GM20431 (cell line): ENCODE measurements around the gene BLOC1S5.

Experiments used
- in situ Hi-C: fragments of 300-500 bp; cut with MseI, MboI; formaldehyde crosslinking; loops from one replicate; pipeline ENCODE4 v1.15.0; 2020; ENCODE audit warnings: low sequenced_read_pairs; ENCODE audit not compliant: unreplicated experiment

The BLOC1S5 gene, protein sequence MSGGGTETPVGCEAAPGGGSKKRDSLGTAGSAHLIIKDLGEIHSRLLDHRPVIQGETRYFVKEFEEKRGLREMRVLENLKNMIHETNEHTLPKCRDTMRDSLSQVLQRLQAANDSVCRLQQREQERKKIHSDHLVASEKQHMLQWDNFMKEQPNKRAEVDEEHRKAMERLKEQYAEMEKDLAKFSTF

DNA sequence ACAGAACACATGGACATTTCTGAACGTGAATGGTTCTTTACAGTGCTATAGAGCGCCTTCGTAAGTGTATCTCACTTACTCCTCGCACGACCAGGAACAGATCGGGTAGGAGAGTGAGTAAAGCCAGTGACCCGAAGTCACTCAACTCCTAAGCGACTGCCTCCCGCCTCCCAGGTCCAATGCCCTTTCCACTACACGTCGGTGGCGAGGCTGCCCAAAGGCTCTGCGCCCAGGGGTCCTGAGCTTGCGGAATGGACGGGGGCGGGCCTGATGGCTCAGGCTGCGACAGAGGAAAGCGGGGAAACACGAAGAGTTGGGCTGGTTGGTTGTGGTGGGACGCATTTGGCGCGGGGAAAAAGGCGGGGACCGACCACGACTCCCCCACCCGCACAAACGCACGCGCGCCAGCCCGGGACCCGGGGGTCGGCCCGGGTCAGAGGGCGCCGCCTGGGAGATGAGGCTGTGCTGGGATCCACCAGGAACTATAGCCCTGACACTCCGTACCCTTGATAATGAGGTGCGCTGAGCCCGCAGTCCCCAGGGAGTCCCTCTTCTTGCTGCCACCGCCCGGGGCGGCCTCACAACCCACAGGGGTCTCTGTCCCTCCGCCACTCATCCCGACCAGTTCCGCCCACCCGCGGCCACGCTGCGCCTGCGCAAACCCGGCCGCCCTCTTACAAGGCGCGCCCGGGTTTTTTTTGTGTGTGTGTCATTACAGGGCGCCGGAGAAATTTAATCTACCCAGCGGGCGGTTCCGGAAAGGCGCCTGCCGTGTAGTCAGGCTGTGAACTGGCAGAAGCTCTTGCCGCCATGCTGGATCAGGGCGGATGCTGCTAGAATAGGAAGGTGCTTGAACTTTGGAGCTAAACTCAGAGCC, at the start of gene BLOC1S5:
Gene BLOC1S5, minus strand, starts transcription at position 629 of the 877 bp plus-strand sequence. Its CDS starts 13 bp downstream, at position 616.
- in situ Hi-C loops, result no loop called here

GRCh38 chr6:8113131-8113654, 49.0 kb upstream of the BLOC1S5 start:
- in situ Hi-C loops, result no loop called here

- in situ Hi-C loops, result no loop called here
Measured at GRCh38 chr6:8110725-8111124, 46.5 kb upstream of the BLOC1S5 start.

DNA sequence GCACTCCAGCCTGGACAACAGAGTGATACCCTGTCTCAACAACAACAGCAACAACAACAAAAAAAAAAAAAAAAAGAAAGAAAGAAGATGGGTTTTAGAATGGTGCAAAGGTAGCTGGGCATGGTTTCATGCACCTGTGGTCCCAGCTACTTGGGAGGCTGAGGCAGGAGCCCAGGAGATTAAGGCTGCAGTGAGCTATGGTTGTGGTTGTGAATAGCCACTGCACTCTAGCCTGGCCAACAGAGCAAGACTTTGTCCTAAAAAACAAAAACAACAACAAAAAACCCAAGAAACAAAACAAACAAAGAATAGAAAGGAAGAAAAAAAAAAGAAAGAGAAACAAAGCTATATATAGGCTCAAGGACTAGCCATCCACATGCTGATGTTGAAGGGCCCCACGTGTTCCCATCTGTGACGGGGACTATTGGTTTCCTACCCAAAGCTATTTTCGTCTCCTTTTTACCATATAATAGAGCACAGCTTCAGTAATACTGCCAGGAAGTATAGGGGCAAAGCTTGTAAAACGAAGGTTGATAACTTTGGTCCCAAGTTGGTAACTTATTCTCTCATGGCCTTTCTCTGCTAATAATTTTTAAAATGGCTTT, 46.0 kb upstream of the BLOC1S5 start:
- in situ Hi-C loops, result no loop called here

GRCh38 chr6:8108759-8109539, 44.8 kb upstream of the BLOC1S5 start:
- in situ Hi-C loops, result no loop called here

DNA sequence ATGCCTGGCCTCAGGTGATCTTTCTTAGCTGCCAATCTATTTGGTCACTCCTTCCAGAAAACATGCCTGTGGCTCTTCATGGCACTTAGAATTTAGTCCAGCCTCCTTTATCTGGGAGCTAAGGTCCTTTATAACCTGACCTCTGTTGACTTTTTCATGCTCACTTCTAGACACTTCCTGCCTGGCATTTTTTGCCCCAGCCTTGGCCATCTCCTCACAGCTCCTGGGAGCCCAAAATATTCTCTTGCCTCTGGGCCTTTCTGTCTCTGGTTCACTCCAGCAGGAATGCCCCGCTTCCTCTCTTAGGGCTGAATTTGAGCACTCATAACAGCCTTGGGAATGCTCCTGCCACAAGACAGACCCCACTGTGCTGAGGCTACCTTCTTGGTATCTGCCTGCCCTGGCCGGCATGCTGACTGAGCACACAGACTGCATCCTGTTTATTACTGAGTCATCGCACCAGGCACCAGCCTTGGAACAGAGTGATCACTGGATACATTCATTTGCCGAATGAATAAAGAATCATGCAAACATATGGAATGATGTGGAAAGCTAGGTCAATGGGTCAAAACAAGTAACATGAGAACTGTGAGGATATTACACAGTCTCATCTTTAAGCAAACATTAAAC, 44.0 kb upstream of the BLOC1S5 start:
- in situ Hi-C loops, result no loop called here

DNA sequence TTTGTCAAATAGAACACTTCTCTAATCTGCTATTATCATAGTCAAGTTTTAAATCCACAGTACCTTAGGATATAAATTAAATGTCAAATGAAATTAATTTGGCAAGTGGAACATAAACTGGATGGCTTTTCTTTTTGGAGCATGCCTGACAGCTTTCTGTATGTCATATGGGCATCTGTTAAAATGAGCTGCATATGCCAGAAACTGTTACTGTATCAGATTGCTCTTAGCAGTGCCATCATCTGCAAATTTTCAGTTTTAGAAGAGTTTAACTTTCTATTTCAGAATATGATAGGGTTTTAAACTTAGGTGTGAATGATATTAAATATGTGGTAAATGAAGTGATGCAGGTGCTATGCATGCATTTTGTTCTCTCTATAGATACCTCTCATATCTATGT, 41.6 kb upstream of the BLOC1S5 start:
- in situ Hi-C loops, result no loop called here

DNA sequence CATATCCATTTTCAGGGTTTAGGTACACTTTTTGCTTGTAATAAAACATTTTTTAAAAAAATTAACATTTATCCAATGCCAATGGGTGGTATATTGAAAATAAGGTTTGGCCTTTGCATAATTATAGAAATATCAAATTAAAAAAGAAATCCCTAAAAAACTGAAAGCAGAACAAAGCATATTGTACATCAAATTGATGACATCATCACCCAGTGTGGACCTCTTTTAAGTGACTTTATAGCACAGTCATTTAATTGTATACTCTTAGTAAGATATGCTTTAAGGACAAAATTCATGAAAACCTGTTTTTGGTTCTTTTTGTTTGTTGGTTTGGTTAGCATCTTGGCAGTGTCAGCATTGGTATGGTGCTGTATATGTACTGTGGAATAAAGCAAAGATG, 39.5 kb upstream of the BLOC1S5 start:
- in situ Hi-C loops, result no loop called here

DNA sequence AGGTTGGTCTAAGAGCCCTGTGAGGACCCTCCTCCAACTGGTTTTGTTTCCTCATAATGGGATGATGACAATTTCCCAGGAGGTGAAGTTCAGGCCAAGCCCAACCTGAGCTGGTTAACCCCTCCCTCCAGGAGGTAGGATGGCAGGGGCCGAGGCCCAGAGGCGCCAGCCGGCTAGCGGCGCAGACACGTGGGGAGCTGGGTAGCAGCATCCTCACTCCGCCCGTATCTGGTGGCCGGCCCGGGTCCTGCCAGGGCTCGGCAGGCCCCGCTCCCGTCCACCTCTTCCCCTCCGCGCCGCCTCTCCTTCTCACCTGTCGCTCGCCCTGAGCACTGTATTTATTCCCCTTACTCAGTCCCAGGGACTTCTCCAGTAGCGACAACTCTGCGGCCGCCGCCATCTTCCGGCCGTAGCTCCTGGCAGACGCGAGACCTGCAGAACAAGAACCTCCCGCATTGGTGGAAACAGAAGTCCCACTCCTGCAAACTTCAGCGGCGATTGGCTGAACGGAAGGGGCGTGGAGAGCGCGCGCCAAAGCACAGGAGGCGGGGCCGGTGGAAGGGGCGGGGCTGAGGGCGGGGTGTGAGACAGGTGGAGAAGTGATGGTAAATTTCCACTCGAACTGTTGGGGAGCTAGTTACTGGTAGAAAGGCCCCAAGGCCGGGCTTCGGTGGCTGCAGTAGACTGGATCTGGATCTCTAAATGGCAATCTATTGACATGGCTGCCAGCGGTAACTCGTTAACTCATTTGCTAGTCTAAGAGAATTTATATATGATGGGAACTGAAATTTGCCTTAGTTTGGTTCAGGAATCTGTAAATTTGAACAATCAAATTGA, 38.2 kb upstream of the BLOC1S5 start, which contains the start of gene EEF1E1:
Gene EEF1E1, minus strand, starts transcription at position 427 of the 837 bp plus-strand sequence. Its CDS starts 27 bp downstream, at position 400.
- in situ Hi-C loops, result no loop called here

DNA sequence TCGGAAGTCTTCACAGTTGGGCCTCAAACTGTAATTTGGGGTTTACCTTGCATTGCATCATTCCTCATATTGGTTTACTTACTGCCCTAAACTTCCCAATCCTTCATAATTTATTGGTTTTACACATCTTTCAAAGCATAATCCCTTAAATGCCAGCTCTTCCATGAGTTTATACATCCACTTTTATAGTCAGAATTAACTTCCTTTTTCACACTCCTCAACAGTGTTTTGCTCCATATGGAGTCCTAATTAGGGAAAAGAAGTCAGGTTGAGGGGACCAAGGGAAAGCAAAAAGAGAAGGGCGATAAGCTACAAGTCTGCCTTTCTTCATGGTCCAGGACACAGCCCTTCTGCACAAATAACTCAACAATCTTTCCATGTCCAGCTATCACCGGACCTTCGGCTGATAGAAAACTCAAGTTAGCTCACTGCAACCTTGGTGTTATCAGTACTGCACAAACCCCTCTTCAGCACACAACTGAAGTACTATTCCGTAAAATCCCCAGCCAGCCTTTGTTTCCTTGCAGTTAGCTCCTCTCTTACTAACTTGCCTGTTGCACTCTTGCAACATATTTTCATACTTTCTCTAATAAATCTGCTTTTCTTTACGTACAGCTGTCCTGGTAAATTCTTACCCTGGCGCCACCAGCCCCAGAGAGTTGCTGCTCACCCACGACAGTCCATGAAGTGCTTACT, 36.1 kb upstream of the BLOC1S5 start:
- in situ Hi-C loops, result no loop called here

DNA sequence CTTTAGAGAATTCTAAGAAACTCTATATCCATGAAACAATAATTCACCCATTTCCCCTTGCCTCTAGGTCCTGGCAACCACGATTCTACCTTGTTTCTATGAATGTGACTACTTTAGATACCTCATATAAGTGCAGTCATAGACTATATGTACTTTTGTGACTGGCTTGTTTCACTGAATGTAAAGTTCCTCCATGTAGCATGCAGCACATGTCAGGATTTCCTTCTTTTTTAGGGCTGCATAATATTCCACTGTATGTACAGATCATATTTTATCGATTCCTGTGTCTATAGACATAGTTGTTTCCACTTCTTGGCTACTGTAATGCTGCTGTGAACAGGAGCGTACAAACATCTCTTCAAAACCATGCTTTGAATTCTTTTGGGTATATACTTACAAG, 26.5 kb upstream of the BLOC1S5 start:
- in situ Hi-C loops, result no loop called here

DNA sequence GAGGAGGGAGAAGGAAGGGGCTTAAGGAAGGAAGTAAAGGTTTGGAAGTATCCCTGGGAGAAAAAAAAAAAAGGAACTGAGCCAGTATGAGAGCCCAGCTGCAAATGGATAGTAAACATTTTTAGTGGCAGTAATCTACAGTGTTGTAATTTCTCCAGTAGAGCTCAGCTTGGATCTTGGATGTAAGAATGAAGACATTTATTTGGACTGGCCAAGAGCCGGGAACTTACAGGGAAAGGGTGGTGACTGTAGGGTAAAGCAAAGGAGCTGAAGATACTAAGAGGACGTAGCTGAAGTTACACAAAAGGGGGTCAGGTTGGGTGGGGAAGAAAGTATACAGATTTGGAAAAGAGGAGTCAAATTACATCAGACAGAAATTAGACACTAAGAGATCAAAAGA, 24.7 kb upstream of the BLOC1S5 start:
- in situ Hi-C loops, result no loop called here

- in situ Hi-C loops, result no loop called here
Measured at GRCh38 chr6:8087870-8088754, 23.9 kb upstream of the BLOC1S5 start.

- in situ Hi-C loops, result no loop called here
Measured at GRCh38 chr6:8086755-8087306, 22.6 kb upstream of the BLOC1S5 start.

DNA sequence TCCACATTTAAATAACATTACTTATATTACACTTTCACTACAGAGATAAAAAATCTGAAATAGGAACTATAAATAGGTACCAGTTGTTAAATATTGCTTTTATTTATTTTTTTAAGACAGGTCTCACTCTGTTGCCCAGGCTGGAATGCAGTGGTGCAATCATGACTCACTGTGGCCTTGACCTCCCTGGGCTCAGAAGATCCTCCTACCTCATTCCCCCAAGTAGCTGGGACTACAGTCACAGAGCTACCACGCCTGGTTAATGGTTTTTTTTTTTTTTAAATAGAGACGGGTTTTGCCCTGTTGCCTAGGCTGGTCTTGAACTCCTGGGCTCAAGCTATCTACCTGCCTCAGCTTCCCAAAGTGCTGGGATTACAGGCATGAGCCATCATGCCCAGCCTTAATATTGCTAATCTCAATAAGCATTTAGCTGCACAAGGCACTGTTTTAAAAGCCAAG, 20.9 kb upstream of the BLOC1S5 start:
- in situ Hi-C loops, result no loop called here

GRCh38 chr6:8084586-8084985, 20.4 kb upstream of the BLOC1S5 start:
- in situ Hi-C loops, result no loop called here
